SK-N-SH (cell line): ENCODE data around the gene SMC1B.

Source experiments
- CHD2 ChIP-seq: fragments of 150-350 bp; IDR thresholded peaks from 2 replicates; pipeline ENCODE4 v1.6.1; 2018; ENCODE audit warnings: low read length; ENCODE audit not compliant: partially characterized antibody
- CTCF ChIP-seq: fragments of 200-600 bp; sonication (generic); IDR thresholded peaks from 2 replicates; pipeline ENCODE4 v1.6.1; 2017; ENCODE audit warnings: antibody characterized with exemption, mild to moderate bottlenecking, moderate library complexity
- EP300 ChIP-seq, 2 experiments: IDR thresholded peaks; 2 replicates each; pipeline versions ENCODE4 v1.4.0 to v1.6.1; 2012; ENCODE audit warnings: borderline replicate concordance in 1 of 2, low read depth in 1 of 2, low read length in 1 of 2
- EZH2phosphoT487 ChIP-seq: fragments of 200-600 bp; sonication (generic); IDR thresholded peaks from 2 replicates; pipeline ENCODE4 v1.6.1; 2017; ENCODE audit warnings: low read depth, mixed run types, mild to moderate bottlenecking, antibody characterized with exemption, moderate library complexity, borderline replicate concordance
- FOSL2 ChIP-seq: IDR thresholded peaks from 2 replicates; pipeline ENCODE4 v1.4.0; 2012; ENCODE audit warnings: low read depth, mild to moderate bottlenecking, moderate library complexity, borderline replicate concordance
- POLR2AphosphoS5 ChIP-seq: IDR thresholded peaks from 2 replicates; pipeline ENCODE4 v1.6.1; 2012; ENCODE audit warnings: low read depth, low read length
- RXRA ChIP-seq: IDR thresholded peaks from 2 replicates; pipeline ENCODE4 v1.4.0; 2012; ENCODE audit warnings: low read depth, mild to moderate bottlenecking, borderline replicate concordance
- SMC3 ChIP-seq: IDR thresholded peaks from 2 replicates; pipeline ENCODE4 v1.6.1; 2012; ENCODE audit warnings: low read depth, low read length, improper control_type of control experiment
- TAF1 ChIP-seq: IDR thresholded peaks from 2 replicates; pipeline ENCODE4 v1.6.1; 2012; ENCODE audit warnings: low read depth, mild to moderate bottlenecking, low read length, moderate library complexity, borderline replicate concordance
- TCF12 ChIP-seq: IDR thresholded peaks from 2 replicates; pipeline ENCODE4 v1.4.0; 2012
- USF2 ChIP-seq: fragments of 150-350 bp; IDR thresholded peaks from 2 replicates; pipeline ENCODE4 v1.6.1; 2017; ENCODE audit warnings: antibody characterized with exemption, low read length, low read depth, borderline replicate concordance
- TF ChIP-seq, protein P1 (sequence below): IDR thresholded peaks from 2 replicates; pipeline ENCODE4 v1.6.1; 2012; ENCODE audit warnings: mild to moderate bottlenecking, low read depth, low read length, moderate library complexity
- TF ChIP-seq, protein P2 (sequence below): IDR thresholded peaks from 2 replicates; pipeline ENCODE4 v1.4.0; 2012; ENCODE audit warnings: low read depth

GRCh38 chr22:45407793-45408192 lies 5.6 kb downstream of the SMC1B start:
- no peak for TF ChIP-seq CTCF
- TF ChIP-seq TAF1 = no peak
- no peak for TF ChIP-seq EP300 (IDR thresholded peaks at IDR 0.05; ENCODE audit: borderline replicate concordance in 1 of 2, low read depth in 1 of 2, low read length in 1 of 2)
- TF ChIP-seq, protein P1, sequence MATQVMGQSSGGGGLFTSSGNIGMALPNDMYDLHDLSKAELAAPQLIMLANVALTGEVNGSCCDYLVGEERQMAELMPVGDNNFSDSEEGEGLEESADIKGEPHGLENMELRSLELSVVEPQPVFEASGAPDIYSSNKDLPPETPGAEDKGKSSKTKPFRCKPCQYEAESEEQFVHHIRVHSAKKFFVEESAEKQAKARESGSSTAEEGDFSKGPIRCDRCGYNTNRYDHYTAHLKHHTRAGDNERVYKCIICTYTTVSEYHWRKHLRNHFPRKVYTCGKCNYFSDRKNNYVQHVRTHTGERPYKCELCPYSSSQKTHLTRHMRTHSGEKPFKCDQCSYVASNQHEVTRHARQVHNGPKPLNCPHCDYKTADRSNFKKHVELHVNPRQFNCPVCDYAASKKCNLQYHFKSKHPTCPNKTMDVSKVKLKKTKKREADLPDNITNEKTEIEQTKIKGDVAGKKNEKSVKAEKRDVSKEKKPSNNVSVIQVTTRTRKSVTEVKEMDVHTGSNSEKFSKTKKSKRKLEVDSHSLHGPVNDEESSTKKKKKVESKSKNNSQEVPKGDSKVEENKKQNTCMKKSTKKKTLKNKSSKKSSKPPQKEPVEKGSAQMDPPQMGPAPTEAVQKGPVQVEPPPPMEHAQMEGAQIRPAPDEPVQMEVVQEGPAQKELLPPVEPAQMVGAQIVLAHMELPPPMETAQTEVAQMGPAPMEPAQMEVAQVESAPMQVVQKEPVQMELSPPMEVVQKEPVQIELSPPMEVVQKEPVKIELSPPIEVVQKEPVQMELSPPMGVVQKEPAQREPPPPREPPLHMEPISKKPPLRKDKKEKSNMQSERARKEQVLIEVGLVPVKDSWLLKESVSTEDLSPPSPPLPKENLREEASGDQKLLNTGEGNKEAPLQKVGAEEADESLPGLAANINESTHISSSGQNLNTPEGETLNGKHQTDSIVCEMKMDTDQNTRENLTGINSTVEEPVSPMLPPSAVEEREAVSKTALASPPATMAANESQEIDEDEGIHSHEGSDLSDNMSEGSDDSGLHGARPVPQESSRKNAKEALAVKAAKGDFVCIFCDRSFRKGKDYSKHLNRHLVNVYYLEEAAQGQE = no peak
- TF ChIP-seq RXRA = no peak
- TF ChIP-seq EZH2phosphoT487 = no peak
- TF ChIP-seq CHD2 = no peak
- no peak for TF ChIP-seq POLR2AphosphoS5
- TF ChIP-seq FOSL2 = no peak
- no peak for TF ChIP-seq SMC3
- no peak for TF ChIP-seq USF2
- TF ChIP-seq, protein P2, sequence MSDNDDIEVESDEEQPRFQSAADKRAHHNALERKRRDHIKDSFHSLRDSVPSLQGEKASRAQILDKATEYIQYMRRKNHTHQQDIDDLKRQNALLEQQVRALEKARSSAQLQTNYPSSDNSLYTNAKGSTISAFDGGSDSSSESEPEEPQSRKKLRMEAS = no peak
- TF ChIP-seq TCF12 = no peak
